Natural killer cell (primary cell): ENCODE results near the gene KANSL1. TPM values are rescaled to one million over a fixed set of nuclear protein-coding genes. Genes with fewer than 3 reads are reported as not detected.

Source experiments
- ATAC-seq, 3 donors: fragments of 150-1000 bp in 2 of 3; fragments of 200-7000 bp in 1 of 3; cut with Tn5 transposase; 1 replicate in 1 of 3; 2 replicates in 2 of 3; pipeline ENCODE4 v1.10.0; 2021; ENCODE audit warnings: mild to moderate bottlenecking in 2 of 3, moderate library complexity in 2 of 3
- DNase-seq, 2 donors: peaks; one replicate each; pipeline versions ENCODE4 v3.0.0 to v3.0.0-alpha.2; 2013 to 2021; ENCODE audit warnings: mixed read lengths in 1 of 2
- H3K27ac ChIP-seq: one replicate; pipeline ENCODE4 v1.5.1; 2013; ENCODE audit warnings: mild to moderate bottlenecking, low read length
- H3K27me3 ChIP-seq: one replicate; pipeline ENCODE4 v1.6.1; 2013; ENCODE audit warnings: low read length; ENCODE audit not compliant: control insufficient read depth, insufficient read depth
- H3K36me3 ChIP-seq: one replicate; pipeline ENCODE4 v1.6.1; 2013; ENCODE audit warnings: low read length; ENCODE audit not compliant: control insufficient read depth, insufficient read depth
- H3K4me1 ChIP-seq: one replicate; pipeline ENCODE4 v1.6.1; 2013; ENCODE audit warnings: low read length; ENCODE audit not compliant: control insufficient read depth, insufficient read depth
- H3K4me3 ChIP-seq: one replicate; pipeline ENCODE4 v1.5.1; 2013; ENCODE audit warnings: low read length
- H3K9me3 ChIP-seq: one replicate; pipeline ENCODE4 v1.6.1; 2013; ENCODE audit warnings: low read length; ENCODE audit not compliant: control insufficient read depth, insufficient read depth
- H3K27ac Mint-ChIP-seq, 2 donors: one replicate each; pipeline ENCODE4 v1.8.0; 2022; ENCODE audit warnings: mild to moderate bottlenecking in 2 of 2, mixed read lengths in 2 of 2, moderate library complexity in 1 of 2
- H3K27me3 Mint-ChIP-seq, 2 donors: one replicate each; pipeline ENCODE4 v1.8.0; 2022; ENCODE audit warnings: low read depth in 2 of 2, mixed read lengths in 2 of 2
- H3K36me3 Mint-ChIP-seq: one replicate; pipeline ENCODE4 v1.8.0; 2022; ENCODE audit warnings: mixed read lengths
- H3K4me1 Mint-ChIP-seq, 2 donors: one replicate each; pipeline ENCODE4 v1.8.0; 2022; ENCODE audit warnings: mixed read lengths in 2 of 2
- H3K4me3 Mint-ChIP-seq: one replicate; pipeline ENCODE4 v1.8.0; 2022; ENCODE audit warnings: mild to moderate bottlenecking, moderate library complexity, mixed read lengths
- H3K9me3 Mint-ChIP-seq, 2 donors: one replicate each; pipeline ENCODE4 v1.8.0; 2022; ENCODE audit warnings: mixed read lengths in 2 of 2
- CTCF ChIP-seq: fragments of 200-600 bp; IDR thresholded peaks from one replicate; pipeline ENCODE4 v1.8.0; 2022; ENCODE audit warnings: antibody characterized with exemption
- WGBS: methylation state at CpG from one replicate; pipeline ENCODE4 v1.1.7; 2013; ENCODE audit warnings: missing lambda C conversion rate; ENCODE audit not compliant: insufficient coverage; 5-methylcytosine and 5-hydroxymethylcytosine counted together
- intact Hi-C: fragments of 100-400 bp; cut with micrococcal nuclease; formaldehyde crosslinking; loops from one replicate; pipeline ENCODE4 v1.14.2; 2022
- total RNA-seq, 4 donors: library from RNA; stranded (reverse); fragments of 120-200 nt in 1 of 4; gene quantifications; one replicate each; pipeline versions ENCODE4 v1.2.3 to v1.2.4, GENCODE V29; 2013 to 2022

The KANSL1 gene
- total RNA-seq, 3 donors from 2014 or later (not counting 1 experiment from before 2014, with no cell fraction given) = 202 to 240 (median 220) TPM

DNA sequence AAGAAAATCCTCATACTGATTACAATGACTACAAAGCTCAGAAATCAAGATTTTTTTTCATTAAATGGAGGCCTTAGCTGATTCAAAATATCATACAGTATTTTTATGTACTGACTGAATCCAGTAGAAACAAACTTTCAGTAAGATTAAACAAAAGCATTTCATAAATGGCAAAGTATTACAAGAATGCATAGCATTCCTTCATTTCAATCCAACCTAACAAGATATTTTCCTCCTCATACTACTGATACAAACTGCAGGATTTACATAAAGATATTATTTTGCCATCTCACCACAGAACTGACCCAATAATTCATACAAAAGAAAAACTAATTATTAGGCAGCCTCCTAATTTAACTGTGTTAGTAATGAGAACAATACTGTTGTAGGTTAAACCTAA is 6.2 kb upstream of the KANSL1 start:
- H3K4me3 Mint-ChIP-seq = no peak overlapping the region
- H3K27ac ChIP-seq = no peak overlapping the region

GRCh38 chr17:46198233-46198632 is 5.0 kb upstream of the KANSL1 start:
- Mint-ChIP-seq H3K36me3 (no peaks in the 10 kb centered on the region), H3K4me3 (no peak overlapping the region), H3K27me3 (no peaks in the 10 kb centered on the region), H3K9me3 (no peaks in the 10 kb centered on the region), H3K27ac (no peak overlapping the region), H3K4me1 (peaks cover 22 to 24% of the 10 kb centered on the region in 2 donors)
- Histone ChIP-seq H3K4me3 (no peak overlapping the region), H3K27ac (no peak overlapping the region), H3K36me3 (no peaks in the 10 kb centered on the region), H3K4me1 (peaks cover 13% of the 10 kb centered on the region), H3K9me3 (no peaks in the 10 kb centered on the region), H3K27me3 (no peaks in the 10 kb centered on the region)
- WGBS = 100% methylated on average over 1 of the region's 1 CpG
- DNase-seq (no peak), ATAC-seq (no peak)
- no peak for TF ChIP-seq CTCF
- intact Hi-C loops = loop anchor here (10.0 kb wide), 1 partner anchor 1053 kb away; the partner anchor contains the start of gene HEXIM1

More for the DNA sequence above, 6.2 kb upstream of the KANSL1 start:
- no peak overlapping the region for H3K4me3 ChIP-seq
- Mint-ChIP-seq H3K9me3 (no peaks in the 10 kb centered on the region), H3K36me3 (no peaks in the 10 kb centered on the region), H3K27me3 (no peaks in the 10 kb centered on the region), H3K27ac (peak overlapping the region in 1 of 2 donors; percentile 29), H3K4me1 (peaks cover 16 to 20% of the 10 kb centered on the region in 2 donors)
- DNase-seq = no peak
- no peak for TF ChIP-seq CTCF
- peaks cover 10% of the 10 kb centered on the region for H3K4me1 ChIP-seq
- no peaks in the 10 kb centered on the region for H3K9me3 ChIP-seq
- no peak for ATAC-seq
- intact Hi-C loops = loop anchor here (10.0 kb wide), 1 partner anchor 1055 kb away; the partner anchor contains the start of gene HEXIM1
- H3K36me3 ChIP-seq = no peaks in the 10 kb centered on the region
- H3K27me3 ChIP-seq = no peaks in the 10 kb centered on the region

DNA sequence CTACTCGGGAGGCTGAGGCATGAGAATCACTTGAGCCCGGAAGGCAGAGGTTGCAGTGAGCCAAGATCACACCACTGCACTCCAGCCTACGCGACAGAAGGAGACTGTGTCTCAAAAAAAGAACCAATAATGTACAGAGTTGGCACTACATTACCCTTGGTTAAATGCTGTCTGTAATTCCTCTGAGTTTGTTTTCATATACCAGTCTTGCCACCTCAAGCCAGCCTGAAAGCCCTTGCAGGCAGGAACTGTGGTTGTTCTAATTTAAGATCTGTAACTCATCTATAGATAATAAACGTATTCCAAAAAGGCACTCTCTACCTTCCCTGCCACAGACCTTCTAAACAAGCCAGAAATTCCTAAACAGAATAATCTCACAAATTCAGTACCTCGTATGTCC is 4.3 kb upstream of the KANSL1 start:
- no peak for DNase-seq
- no peak for TF ChIP-seq CTCF
- H3K4me1 ChIP-seq = peaks cover 13% of the 10 kb centered on the region
- no peak overlapping the region for H3K4me3 ChIP-seq
- peak overlapping the region; percentile 29 to 75 for H3K27ac Mint-ChIP-seq
- intact Hi-C loops = loop anchor here (10.0 kb wide), 1 partner anchor 1053 kb away; the partner anchor contains the start of gene HEXIM1
- H3K9me3 Mint-ChIP-seq = no peaks in the 10 kb centered on the region
- no peaks in the 10 kb centered on the region for H3K9me3 ChIP-seq
- WGBS = 81% methylated on average over 6 of the region's 6 CpGs
- H3K36me3 ChIP-seq = no peaks in the 10 kb centered on the region
- H3K4me1 Mint-ChIP-seq = peaks cover 22 to 24% of the 10 kb centered on the region in 2 donors
- H3K36me3 Mint-ChIP-seq = no peaks in the 10 kb centered on the region
- H3K27ac ChIP-seq = no peak overlapping the region
- H3K27me3 ChIP-seq = no peaks in the 10 kb centered on the region
- H3K4me3 Mint-ChIP-seq = no peak overlapping the region
- ATAC-seq = no peak
- no peaks in the 10 kb centered on the region for H3K27me3 Mint-ChIP-seq
